Measurements from ENCODE around the gene LGALS9. TPM values are rescaled to one million over a fixed set of nuclear protein-coding genes. Genes with fewer than 3 reads are reported as not detected.
A peak's percentile ranks its signal among the peaks of the same experiment; 100 is the strongest.

LGALS9 gene
- total RNA-seq, 8 experiments from 2014 or later: 0.16 to 21.7 (median 1.6) TPM

DNA sequence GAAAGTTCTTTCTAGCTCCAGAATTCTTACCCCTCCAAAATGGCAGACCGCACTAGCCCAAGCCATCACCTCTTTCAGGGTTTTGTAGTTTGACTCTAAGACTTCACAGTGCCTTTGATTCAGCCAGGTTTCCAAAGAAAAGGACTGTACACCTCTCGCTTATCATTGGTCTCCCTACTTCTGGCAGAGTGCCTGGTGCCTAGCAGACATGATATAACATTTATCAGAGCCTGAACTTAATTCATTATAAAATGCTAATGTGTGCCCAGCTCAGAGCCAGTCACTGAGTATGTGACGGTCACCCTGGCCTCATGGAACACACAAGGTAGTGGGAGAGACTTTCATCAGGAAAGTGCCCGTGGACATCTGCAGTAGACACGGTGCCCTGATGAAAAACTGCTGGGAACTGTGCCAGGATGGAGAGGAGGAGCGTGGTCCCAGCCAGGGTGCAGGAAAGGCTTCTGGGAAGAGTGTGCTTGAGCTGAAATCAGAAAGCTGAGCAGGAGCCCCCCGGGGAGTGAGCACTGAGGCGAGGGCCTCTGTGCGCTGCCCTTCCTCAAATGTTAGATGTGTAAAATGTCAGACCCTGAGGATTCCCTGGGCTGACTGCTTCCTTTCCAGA lies 34.3 kb upstream of the LGALS9 start:
- Histone ChIP-seq H3K4me3 (no peak overlapping the region), H3K27ac (no peak overlapping the region), H3K4me1 (replicated peaks in 1 of 2) (peaks cover 0 to 11% of the 10 kb centered on the region in 2 donors)
- ATAC-seq (replicated peaks in 6 of 8): no peak
- in situ Hi-C loops (cut with MboI; ENCODE audit: low pct_unique_long_range_greater_than_20kb in 2 of 9, low sequenced_read_pairs in 9 of 9, unreplicated experiment in 9 of 9): loop anchor here in 7 of 9 experiments (10.0 to 25.0 kb wide), 7 partner anchors 62 to 359 kb away; partner anchors contain the start of gene KSR1 (in 4 of the 7)
- WGBS, 10 experiments: 0 to 100% (median 88%) methylated on average over 1 to 6 of the region's 9 CpGs

DNA sequence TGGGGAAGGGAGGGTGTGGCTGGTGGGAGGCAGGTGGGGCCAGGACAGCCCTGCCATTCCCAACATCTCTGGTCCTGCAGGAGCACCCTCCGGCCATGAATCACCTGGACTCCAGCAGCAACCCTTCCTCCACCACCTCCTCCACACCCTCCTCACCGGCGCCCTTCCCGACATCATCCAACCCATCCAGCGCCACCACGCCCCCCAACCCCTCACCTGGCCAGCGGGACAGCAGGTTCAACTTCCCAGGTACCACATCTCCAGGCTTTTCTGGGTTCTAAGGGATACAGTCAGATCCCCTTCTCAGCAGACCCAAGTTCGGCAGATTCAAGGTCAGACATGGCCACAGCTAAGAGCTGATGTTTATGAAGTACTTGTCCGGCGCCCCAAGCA lies 33.8 kb upstream of the LGALS9 start:
- no peak for ATAC-seq (replicated peaks in 6 of 8)
- Histone ChIP-seq H3K4me1 (replicated peaks in 1 of 2) (peaks cover 0 to 11% of the 10 kb centered on the region in 2 donors), H3K27ac (no peak overlapping the region), H3K4me3 (no peak overlapping the region)
- in situ Hi-C loops (cut with MboI; ENCODE audit: low pct_unique_long_range_greater_than_20kb in 2 of 9, low sequenced_read_pairs in 9 of 9, unreplicated experiment in 9 of 9): loop anchor here in 7 of 9 experiments (10.0 to 25.0 kb wide), 7 partner anchors 62 to 360 kb away; partner anchors contain the start of gene KSR1 (in 4 of the 7)
- WGBS, 10 experiments: 95 to 100% (median 100%) methylated on average over 1 to 4 of the region's 10 CpGs; no CpG with 5 or more reads in 7 of the 10 experiments

DNA sequence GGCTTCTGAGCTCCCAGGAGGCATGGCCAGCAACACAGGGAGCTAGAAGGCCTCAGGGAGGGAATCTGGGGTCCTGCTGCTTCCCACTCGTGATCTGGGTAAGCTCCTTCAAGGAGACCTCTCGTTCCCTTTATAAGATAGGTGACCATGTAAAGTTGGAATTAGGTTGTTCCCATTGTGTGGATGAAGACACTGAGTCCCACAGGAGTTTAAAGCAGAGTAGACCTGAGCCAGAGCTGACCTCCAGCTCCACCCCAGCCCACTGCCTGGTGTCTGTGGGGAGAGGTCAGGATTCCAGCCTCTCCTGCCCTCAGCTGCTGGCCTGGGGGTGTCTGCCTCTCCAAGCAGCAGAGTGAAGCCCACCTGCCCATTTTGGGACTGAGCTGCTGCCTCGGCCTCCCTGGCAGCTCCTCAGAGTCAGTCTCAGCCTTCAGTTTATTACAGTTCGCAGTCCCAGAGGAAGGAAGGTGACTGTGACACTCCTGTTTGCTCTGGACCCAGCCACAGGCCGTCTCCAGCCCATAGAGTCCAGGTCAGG lies 33.1 kb upstream of the LGALS9 start:
- ATAC-seq (replicated peaks in 6 of 8): no peak
- in situ Hi-C loops (cut with MboI; ENCODE audit: low pct_unique_long_range_greater_than_20kb in 2 of 9, low sequenced_read_pairs in 9 of 9, unreplicated experiment in 9 of 9): loop anchor here in 7 of 9 experiments (10.0 to 25.0 kb wide), 7 partner anchors 63 to 361 kb away; partner anchors contain the start of gene KSR1 (in 4 of the 7)
- Histone ChIP-seq H3K27ac (no peak overlapping the region), H3K4me1 (replicated peaks in 1 of 2) (peaks cover 0 to 11% of the 10 kb centered on the region in 2 donors), H3K4me3 (no peak overlapping the region)
- WGBS, 10 experiments: 80 to 100% (median 85%) methylated on average over 1 to 2 of the region's 5 CpGs; no CpG with 5 or more reads in 6 of the 10 experiments

DNA sequence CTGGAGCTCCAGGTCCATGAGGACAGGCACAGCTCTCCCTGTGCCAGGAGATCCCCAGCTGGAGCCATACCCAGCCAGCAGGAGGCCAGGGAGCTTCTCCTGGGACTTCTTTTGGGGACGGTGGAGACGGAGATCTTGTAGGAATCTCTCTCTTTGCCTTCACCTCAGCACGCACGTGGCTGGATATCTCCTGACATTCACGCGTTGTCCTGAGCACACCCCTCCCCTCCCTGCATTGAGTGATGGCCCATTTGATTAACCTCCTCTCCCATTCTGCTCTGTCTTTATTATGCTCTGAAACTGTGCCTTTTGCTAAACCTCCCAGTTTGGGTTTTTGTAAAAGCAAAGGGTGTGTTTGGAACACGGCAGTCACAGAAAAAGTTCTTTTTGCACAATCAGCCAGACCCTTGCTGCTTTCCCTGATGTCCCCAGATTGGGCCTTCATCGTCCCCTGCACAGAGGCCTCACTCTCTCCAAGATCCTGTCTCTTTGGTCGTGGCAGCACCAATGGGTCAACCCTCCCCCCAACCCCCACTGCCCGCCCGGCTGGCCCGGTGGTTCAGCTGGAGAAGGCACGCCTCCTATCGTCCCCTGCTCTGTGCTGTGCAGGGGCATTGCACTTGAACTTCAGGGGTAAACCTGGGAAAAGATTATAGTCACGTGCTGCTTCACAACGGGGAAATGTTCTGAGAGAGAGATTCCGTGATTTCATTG lies 32.5 kb upstream of the LGALS9 start:
- in situ Hi-C loops (cut with MboI; ENCODE audit: low pct_unique_long_range_greater_than_20kb in 2 of 9, low sequenced_read_pairs in 9 of 9, unreplicated experiment in 9 of 9): loop anchor here in 7 of 9 experiments (10.0 to 25.0 kb wide), 7 partner anchors 64 to 361 kb away; partner anchors contain the start of gene KSR1 (in 4 of the 7)
- peak in 3 of 8 experiments; percentile 4 to 33 (median 20) for ATAC-seq (replicated peaks in 6 of 8)
- Histone ChIP-seq H3K4me3 (no peak overlapping the region), H3K4me1 (replicated peaks in 1 of 2) (peaks cover 0 to 11% of the 10 kb centered on the region in 2 donors), H3K27ac (no peak overlapping the region)
- 40 to 90% (median 80%) methylated on average over 1 to 7 of the region's 17 CpGs; no CpG with 5 or more reads in 1 of the 10 experiments for WGBS, 10 experiments

DNA sequence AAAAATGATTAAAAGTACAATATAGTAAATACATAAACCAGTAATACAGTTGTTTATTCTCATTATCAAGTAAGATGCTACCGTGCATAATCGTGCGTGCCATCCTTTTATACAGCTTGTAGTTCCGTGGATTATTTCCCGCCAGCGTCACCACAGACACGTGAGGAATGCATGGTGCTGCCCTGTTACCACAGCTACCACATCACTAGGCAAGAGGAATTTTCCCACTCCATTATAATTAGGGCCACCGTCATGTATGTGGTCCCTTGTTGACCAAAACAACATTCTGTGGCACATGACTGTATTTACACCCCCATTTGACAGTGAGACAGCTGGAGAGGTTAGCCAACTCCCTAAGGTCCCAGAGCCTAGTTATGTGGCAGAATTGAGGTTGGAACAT lies 30.5 kb upstream of the LGALS9 start:
- peaks cover 0 to 11% of the 10 kb centered on the region in 2 donors for H3K4me1 ChIP-seq (replicated peaks in 1 of 2)
- 60 to 100% (median 77%) methylated on average over 1 to 8 of the region's 8 CpGs; no CpG with 5 or more reads in 2 of the 10 experiments for WGBS, 10 experiments
- peak in 4 of 8 experiments; percentile 11 to 74 (median 65) for ATAC-seq (replicated peaks in 6 of 8)
- in situ Hi-C loops (cut with MboI; ENCODE audit: low pct_unique_long_range_greater_than_20kb in 2 of 9, low sequenced_read_pairs in 9 of 9, unreplicated experiment in 9 of 9): loop anchor here in 4 of 9 experiments (10.0 to 25.0 kb wide), 4 partner anchors 88 to 366 kb away; no protein-coding TSS in a partner anchor
- H3K4me3 ChIP-seq: no peak overlapping the region
- H3K27ac ChIP-seq: no peak overlapping the region

DNA sequence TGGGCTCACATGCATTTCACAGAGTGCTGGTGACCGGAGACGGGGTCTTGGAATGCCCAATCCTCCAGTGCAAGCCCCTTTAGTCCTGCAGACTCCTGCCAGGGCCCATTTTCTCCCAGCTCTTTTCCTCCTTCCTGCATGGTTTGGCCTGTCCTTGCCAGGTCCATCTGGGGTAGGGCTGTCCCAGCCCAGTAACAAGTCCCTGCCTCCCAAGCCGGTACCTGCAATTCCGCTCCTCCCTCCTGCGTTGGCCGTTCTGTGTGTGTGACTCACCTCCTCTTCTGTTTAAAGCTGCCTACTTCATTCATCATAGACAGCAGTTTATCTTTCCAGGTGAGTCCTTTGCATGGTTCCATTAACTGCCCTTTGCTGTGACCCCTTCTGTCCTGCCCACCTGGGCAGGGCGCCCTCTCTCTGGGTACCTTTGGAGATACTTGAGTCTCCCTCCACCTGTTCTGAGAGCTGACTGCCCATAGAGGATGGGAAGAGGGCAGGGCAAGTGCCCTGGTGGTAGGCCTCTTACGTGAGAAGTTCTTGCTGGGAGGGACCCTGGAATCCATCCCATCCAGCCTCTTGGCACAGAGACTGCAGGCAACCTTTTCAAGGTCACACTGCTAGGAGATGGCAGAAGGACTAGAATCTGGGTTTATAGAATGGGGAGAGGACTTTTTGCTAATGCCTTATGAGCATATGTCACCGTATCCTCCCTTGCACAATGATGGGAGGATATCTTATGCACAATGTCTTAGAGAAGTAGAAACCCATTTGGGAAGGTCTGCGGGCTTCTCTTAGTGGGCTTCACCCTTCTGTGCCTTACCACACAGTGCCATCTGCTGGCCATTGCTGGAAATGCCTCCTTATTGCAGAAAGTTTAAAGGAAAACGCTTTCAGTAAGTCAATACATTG lies 29.7 kb upstream of the LGALS9 start:
- peaks cover 0 to 11% of the 10 kb centered on the region in 2 donors for H3K4me1 ChIP-seq (replicated peaks in 1 of 2)
- in situ Hi-C loops (cut with MboI; ENCODE audit: low pct_unique_long_range_greater_than_20kb in 2 of 9, low sequenced_read_pairs in 9 of 9, unreplicated experiment in 9 of 9): loop anchor here in 4 of 9 experiments (10.0 to 25.0 kb wide), 4 partner anchors 89 to 367 kb away; no protein-coding TSS in a partner anchor
- peak; percentile 39 to 78 (median 58) for ATAC-seq (replicated peaks in 6 of 8)
- no peak overlapping the region for H3K27ac ChIP-seq
- H3K4me3 ChIP-seq: no peak overlapping the region
- WGBS, 10 experiments: 13 to 100% (median 60%) methylated on average over 1 to 10 of the region's 11 CpGs; no CpG with 5 or more reads in 2 of the 10 experiments

DNA sequence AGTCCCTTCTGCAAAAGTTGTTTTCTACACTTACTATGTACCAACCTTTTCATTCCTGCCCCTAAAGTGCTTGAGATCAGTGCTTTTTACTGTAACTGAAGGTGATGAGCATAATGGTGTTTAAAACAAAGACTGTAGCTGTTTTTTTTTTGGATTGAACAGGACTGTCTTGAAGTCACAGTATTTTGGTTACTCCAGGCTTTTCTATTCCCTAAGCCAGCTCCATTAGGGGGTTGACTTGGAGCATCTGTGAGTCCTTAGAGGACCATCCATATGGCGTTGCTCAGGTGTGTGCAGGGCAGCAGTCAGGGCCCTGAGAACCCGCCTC lies 29.0 kb upstream of the LGALS9 start:
- Histone ChIP-seq H3K4me1 (replicated peaks in 1 of 2) (peaks cover 0 to 11% of the 10 kb centered on the region in 2 donors), H3K27ac (no peak overlapping the region), H3K4me3 (no peak overlapping the region)
- no peak for ATAC-seq (replicated peaks in 6 of 8)
- 0 to 85% (median 57%) methylated on average over 1 to 2 of the region's 2 CpGs; no CpG with 5 or more reads in 7 of the 10 experiments for WGBS, 10 experiments
- in situ Hi-C loops (cut with MboI; ENCODE audit: low pct_unique_long_range_greater_than_20kb in 2 of 9, low sequenced_read_pairs in 9 of 9, unreplicated experiment in 9 of 9): loop anchor here in 4 of 9 experiments (10.0 to 25.0 kb wide), 4 partner anchors 90 to 367 kb away; no protein-coding TSS in a partner anchor

DNA sequence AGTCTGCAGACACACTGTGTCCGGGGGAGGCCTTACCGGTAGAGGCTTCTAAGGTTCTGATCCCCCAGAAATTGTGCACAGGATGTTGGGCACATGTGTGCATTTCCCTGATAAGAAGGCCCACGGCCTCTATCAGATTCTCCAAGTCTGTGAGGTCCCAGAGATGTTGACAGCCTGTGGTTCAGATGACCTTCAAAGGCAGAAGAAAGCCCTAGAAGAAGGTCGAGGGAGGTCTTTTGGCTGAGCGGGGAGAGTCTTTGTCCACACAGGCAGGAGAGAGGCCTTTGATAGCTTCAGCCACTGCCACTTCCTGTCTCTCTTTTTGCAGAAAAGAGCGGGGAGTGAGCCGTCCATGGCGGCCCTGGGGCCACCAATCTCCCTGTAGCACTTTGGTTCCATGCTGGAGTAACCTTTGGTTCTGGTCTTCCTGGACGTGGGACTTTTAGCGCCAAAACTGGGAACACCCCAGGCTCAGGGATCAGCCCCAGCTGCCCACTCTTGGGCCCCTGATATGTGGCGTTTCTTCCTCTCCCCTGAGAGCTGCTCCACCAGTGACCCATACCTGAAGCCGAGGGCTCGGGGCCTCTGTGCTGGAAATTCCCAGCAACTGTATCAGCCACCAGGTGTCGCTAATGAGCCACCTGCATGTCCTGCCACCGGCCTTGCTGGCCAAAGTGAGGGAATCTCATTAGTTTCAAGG lies 28.1 kb upstream of the LGALS9 start:
- peaks cover 0 to 11% of the 10 kb centered on the region in 2 donors for H3K4me1 ChIP-seq (replicated peaks in 1 of 2)
- no peak overlapping the region for H3K27ac ChIP-seq
- WGBS, 10 experiments: 25 to 100% (median 77%) methylated on average over 2 to 8 of the region's 15 CpGs; no CpG with 5 or more reads in 2 of the 10 experiments
- H3K4me3 ChIP-seq: no peak overlapping the region
- ATAC-seq (replicated peaks in 6 of 8): peak; percentile 51 to 79 (median 62)
- in situ Hi-C loops (cut with MboI; ENCODE audit: low pct_unique_long_range_greater_than_20kb in 2 of 9, low sequenced_read_pairs in 9 of 9, unreplicated experiment in 9 of 9): loop anchor here in 4 of 9 experiments (10.0 to 25.0 kb wide), 4 partner anchors 91 to 368 kb away; no protein-coding TSS in a partner anchor

DNA sequence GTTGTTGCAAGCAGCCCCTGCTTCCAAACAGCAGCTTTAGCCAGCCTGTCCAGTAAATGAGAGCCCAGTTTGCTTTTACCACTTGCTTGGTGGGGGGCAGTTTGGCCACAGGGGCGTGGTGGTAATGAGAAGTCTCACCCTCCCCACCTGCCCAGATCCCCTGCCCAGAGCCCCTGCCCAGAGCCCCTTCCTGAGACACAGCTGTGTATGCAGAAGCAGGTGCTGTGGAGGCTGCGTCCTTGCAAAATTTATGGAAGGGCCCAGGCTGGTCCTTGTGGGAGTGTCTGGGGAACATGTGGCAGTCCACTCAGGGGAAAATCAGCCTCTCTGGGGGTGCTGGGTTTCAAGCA lies 27.6 kb upstream of the LGALS9 start:
- Histone ChIP-seq H3K4me1 (replicated peaks in 1 of 2) (peaks cover 0 to 10% of the 10 kb centered on the region in 2 donors), H3K27ac (no peak overlapping the region), H3K4me3 (no peak overlapping the region)
- 80% methylated on average over 1 of the region's 2 CpGs; no CpG with 5 or more reads in 9 of the 10 experiments for WGBS, 10 experiments
- peak in 4 of 8 experiments; percentile 4 to 42 (median 16) for ATAC-seq (replicated peaks in 6 of 8)
- in situ Hi-C loops (cut with MboI; ENCODE audit: low pct_unique_long_range_greater_than_20kb in 2 of 9, low sequenced_read_pairs in 9 of 9, unreplicated experiment in 9 of 9): loop anchor here in 4 of 9 experiments (10.0 to 25.0 kb wide), 4 partner anchors 91 to 369 kb away; no protein-coding TSS in a partner anchor

DNA sequence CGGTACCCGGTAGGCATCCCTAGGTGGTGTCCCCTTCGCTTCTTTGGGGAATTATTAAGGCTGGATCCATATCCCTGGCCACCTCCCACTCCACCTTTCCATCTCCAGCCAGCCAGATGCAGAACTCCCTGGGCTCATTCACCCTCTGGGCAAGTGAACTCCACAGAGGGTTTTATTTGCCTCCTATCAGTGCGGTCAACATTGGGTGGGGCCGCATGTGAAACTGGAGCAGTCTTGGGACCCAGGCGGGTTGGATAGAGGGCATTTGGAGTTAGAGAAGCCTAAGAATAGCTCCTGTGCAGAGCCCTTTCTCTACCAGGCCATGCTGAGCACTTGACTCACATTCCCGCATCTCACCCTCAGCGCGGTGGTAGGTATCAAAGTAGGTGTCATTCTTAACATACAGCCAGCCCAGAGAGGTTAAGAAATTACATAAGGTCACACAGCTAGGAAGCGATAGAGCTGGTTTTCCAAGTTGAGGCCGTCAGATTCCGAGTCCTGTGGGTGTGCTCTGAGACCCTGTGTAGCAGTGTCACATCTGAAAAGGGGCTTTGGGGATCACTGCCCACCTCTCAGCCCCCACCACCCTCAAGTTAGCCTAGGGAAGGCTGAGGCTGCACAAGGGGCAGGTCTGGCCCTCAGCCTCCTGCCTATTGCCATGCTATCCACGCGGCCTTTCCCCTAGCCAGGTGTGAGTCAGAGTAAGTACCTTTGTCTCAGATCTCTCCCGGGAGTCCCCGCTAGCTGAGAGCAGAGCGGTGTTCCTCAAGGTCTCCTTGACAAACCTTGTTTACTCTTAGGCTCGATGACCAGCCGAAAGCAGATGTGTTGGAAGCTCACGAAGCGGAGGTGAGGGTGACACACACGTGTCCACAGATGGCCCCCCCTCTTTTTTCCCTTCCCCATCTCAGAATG lies 26.9 kb upstream of the LGALS9 start:
- ATAC-seq (replicated peaks in 6 of 8): peak in 3 of 8 experiments; percentile 9 to 47 (median 27)
- in situ Hi-C loops (cut with MboI; ENCODE audit: low pct_unique_long_range_greater_than_20kb in 2 of 9, low sequenced_read_pairs in 9 of 9, unreplicated experiment in 9 of 9): loop anchor here in 4 of 9 experiments (10.0 to 25.0 kb wide), 4 partner anchors 92 to 369 kb away; no protein-coding TSS in a partner anchor
- Histone ChIP-seq H3K4me3 (no peak overlapping the region), H3K4me1 (replicated peaks in 1 of 2) (peaks cover 0 to 6% of the 10 kb centered on the region in 2 donors), H3K27ac (no peak overlapping the region)
- WGBS, 10 experiments: 76 to 100% (median 87%) methylated on average over 2 to 13 of the region's 22 CpGs; no CpG with 5 or more reads in 2 of the 10 experiments

Data from motor neuron (in vitro differentiated cells).